NCI-H2227 treated with DMSO at 0.1 percent for 48 hours (cell line): Measurements from ENCODE around the gene VSX1.

Experiments used
- DNase-seq: peaks from one replicate; lab custom pipeline; 2025; lab: John Stamatoyannopoulos, UW

The VSX1 gene

DNA sequence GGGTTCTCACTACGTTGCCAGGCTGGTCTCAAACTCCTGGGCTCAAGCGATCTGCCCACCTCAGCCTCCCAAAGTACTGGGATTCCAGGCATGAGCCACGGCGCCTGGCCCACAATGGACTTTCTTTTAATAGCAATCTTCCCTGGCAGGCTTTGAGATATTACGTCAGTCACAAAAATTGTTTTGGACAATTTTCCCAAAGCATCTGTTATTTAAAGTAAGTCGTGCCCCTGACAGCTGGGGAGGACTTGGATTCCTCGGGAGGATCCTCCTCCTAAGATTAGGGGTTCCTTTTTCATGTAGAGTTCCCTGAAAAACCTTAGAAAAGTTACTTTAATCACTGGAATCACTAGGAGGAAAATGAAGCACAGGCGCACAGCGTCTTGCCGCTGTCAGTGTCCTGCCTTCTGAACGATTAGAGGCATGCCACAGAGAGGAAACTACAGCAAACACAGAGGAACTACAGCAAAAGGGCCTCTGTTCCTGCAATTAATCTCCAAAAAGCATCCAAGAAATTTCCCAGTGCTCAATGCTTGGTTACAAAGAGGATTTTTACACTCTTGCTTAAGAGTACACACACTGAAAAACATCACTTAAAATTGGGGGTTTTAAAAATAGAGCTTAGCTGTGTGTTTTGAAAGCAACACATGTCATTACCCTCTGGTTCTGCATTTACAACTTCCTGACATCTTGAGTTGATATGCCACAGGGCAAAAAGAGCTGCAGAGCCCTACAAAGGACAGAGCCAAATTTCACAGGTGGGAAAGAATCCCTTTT, 28.5 kb downstream of the VSX1 start:
- no peak for DNase-seq

GRCh38 chr20:25052255-25053194, 29.4 kb downstream of the VSX1 start:
- DNase-seq: no peak

DNA sequence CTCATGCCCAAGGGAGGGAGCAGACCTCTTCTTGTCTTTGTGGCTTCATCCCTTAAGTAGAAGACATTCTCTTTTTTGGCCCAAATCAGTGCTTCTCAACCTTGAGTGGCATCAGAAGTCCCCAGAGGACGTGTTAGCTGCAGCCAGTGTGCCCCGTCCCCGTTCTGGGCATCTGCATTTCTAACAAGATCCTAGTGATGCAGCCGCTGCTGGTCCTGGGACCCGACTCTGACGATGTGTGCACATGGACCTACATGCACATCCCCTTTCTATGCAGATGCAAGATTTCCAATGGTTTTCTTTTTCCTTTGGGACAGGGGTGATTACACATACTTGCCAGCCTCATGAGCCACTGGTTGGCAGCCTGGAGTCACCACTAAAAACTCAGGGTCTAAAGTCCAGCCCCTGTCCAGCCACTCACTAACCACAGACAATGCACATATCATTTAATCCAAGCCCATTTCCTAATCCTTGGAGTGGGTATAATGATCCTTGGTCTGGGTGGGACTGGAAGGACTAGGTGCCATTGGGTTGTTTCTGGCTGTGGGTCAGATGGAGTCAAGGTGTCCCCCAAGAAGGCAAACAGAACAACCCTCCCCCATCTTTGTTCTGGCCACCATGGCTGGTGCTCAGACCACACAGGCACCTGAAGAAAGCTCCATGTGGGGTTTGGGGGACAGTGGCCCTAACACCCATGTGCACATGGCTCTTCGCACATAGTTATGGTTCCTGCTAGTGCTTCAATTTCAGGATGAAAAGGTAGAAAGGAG, 30.4 kb downstream of the VSX1 start:
- DNase-seq: no peak

DNA sequence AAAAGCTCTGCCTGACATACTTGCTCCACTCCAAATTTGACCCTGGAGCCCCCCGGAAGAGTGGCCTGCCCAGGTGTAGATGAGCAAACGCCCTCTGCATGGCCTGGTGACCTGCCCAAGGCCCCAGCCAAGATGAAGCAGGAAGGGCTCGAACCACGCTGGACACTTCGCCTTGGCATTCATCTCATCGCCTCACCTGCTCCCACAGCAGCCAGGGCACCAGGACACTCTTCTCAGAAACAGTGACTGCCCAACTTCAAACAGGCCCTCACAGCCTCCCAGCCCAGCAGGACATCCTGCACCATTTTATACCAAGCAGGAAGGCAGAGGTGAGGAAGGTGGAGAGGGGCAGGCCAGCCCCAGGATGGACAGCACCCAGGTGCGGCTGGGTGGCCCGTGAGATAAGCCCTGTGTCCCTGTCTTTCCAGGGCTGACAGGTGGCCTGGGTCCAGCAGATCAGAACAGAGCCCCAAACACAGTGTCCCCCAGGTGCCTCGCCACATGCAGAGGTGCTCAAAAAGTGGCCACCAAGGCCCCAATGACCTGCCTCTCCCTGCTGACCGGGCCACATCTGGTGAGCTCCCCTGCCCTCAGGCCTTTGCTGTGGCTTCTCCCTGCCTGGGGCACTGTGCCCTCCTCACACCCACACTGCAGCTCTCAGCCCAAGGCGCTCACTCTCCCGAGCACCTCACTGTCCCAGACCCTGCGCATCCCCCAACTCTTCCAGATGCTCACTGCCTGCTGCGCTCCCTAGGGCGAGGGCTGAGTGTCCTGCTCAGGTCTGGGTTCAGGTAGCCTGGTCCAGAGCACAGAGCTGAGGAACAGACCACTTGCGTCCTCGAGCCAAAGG, 31.2 kb downstream of the VSX1 start:
- DNase-seq: no peak

DNA sequence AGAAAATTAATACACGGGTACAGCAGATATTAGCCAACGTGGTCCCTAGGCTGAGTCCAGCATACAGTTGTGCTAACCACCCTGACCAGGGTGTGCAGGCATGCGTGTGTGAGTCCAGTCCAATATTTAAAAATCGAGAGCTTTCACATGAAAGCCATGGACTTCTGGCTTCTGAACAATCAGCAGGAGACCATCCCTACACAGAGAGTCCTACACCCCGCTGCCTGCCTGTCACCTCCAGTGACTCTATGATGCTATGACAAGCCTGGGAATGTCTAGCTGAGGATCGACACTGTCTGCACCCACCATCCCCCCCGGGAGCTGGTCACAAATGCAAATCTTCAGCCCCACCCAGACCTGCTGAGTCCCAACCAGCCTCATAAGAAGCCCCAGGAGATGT, 31.9 kb downstream of the VSX1 start:
- no peak for DNase-seq

DNA sequence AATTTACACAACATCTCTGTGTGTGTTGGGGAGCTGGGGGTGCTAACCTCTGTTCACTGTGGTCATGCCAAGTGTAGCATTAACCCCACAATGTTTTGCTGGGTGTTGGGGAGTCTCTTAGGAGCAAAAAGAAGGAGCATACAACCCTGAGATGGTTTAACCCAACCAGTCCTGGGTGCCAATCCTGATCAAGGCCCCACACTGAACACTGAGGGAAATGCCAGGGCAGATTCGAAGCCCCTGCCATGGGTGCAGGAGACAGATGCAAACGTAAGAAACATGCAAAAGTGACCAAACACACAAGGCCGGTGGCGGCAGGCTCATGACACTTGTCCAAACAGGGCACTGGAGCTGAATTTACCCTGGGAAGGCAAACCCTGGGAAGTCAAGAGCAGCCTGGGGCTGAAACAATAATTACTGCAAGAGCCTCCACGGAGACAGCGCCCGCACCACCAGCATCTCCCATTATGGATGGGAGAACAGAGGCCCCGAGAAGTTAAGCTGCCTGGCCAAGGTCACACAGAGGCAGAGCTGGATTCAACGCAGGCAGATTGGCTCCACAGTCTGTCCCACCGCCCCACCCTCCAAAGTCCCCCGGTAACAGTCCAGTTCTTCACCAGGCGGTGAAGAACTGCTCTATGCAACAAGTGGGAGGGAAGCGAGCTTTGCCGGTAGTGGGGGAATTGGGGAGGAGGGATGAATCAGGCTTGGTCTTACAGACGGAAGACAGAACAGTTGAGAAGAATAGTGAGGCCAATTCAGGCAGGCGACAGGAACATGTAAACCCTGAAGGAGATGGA, 32.5 kb downstream of the VSX1 start:
- no peak for DNase-seq

DNA sequence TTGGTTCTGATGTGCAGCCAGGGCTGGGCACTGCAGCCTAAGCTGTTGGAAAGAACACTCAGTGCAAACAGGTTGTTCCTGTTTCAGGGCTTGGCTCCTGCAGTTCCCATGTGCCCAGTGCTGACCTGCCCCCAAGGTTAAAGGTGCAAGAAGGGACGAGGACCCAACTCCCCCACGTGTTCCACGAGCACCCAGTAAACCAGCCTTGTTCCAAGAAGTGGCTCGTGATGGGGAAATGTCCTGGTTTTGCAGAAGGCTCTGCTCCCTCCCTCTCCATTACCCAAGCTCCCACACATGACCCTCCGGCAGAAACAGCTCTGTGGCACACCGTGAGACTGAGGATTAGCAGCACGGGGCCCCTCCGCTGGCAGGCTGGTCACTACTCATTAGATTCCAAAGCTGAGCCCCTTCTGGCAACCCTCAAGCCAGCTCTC, 33.4 kb downstream of the VSX1 start:
- no peak for DNase-seq

DNA sequence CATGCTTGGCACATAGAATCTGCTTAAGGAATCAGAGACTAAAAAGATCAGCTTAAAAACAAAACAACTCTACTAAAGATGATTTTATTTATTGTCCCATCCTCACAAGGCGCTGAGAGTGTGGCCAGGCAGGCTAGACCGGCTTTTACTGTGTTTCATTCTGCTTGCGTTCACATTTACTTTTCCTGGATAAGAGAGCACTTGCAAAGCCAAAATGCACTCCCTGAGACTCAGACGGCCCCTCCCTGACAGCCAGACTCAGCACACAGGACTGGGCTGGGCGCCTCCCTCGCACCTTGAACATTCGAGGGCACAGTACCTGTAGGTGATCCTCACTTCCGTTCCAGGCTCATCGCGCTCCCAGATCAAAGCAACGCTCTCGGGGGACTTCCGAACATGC, 34.2 kb downstream of the VSX1 start:
- no peak for DNase-seq

- no peak for DNase-seq
These were observed 34.9 kb downstream of the VSX1 start for GRCh38 chr20:25046736-25047666.

DNA sequence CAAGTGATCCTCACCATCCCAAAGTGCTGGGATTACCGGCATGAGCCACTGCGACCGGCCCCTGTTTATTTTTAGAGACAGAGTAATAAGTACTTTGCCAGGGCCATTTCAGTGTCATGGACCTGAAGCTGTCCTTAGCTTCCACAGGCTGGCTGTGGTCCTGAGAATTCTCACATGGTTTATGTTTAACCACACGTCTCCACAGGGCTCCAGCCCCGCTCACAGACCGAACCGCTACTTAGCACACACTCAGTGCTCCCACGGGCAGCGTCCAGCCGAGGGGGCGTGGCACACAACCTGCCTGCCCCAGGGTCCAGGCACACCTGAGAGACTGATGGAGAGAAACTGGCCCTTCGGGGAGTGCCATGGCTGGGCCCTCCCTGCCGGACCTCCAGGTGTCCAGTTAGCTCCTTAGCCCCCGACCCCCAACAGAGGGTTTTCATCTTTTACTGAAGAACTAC, 35.7 kb downstream of the VSX1 start:
- no peak for DNase-seq

DNA sequence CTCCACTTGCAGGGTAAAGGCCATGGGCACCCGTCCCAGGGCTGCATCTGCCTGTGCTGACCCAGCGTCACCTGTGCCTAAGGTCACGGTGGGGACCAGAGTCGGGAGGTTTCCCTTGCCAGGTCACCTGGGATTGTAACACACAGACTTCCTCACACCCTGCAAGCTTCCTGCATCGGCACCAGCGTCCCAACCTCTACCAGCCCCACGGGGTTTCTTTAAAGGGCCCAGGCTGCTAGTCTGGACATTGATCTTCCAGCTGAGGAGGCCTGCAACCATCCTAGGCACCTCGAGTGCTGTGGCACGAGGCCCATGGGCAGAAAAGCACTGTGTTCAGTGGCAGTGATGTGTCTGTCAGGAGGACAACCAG, 36.6 kb downstream of the VSX1 start:
- DNase-seq: no peak

GRCh38 chr20:25044660-25045342, 37.1 kb downstream of the VSX1 start:
- DNase-seq: no peak

- DNase-seq: no peak
These were observed 37.7 kb downstream of the VSX1 start for GRCh38 chr20:25044261-25044560.

DNA sequence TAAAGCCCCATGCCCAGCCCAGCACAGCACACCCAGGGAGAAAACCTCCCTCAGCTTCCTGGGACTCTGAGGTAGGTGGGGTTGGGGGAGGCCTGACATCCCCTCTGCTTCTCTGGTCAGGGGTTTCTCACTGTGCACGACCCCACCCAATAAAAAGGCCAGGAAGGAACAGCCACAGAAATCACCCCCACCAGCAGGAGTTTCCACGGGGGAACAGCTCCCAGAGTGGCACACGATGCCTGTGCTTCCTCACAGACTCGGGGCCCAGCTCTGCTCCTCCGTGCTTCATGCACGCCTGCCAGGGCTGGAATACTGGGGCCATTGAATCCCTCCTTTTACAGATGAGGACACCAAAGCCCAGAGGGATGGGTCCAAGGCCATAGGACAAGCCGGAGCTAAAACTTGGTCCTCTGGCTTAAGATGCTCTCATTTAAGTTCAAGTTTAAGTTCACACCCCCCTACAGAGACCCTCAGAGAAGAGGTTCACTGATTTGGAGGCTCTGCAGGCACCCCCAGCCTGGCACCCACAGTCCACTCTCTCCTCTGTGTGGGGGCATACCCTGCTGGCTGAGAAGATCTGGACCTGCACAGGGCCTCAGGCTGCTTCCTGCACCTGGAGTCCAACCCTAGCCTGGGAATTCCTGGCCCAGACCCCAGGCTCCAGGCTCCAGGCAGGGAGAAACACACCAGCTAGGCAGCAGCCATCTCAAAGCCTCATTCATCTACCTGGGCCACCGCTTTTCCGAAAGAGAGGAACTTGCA, 38.3 kb downstream of the VSX1 start:
- DNase-seq: no peak

GRCh38 chr20:25042531-25043498, 39.1 kb downstream of the VSX1 start:
- no peak for DNase-seq

GRCh38 chr20:25041813-25042530, 40.0 kb downstream of the VSX1 start:
- DNase-seq: no peak
